Hepatocyte (in vitro differentiated cells): Measurements from ENCODE around the gene EID3. TPM values are rescaled to one million over a fixed set of nuclear protein-coding genes. Genes with fewer than 3 reads are reported as not detected.
"Not testable (repeated sequence)": the region's sequence is repeated elsewhere in the genome, so short reads cannot be mapped to it uniquely, and the experiment has no call there.

Source experiments
- DNase-seq: peaks from one replicate; pipeline ENCODE4 v3.0.0-alpha.2; 2016; ENCODE audit warnings: low spot score
- H2AFZ ChIP-seq: fragments of 200-600 bp; sonication (generic); 2 replicates; pipeline ENCODE4 v1.6.0; 2016; ENCODE audit warnings: antibody characterized with exemption, mild to moderate bottlenecking
- H3K27ac ChIP-seq: fragments of 200-600 bp; sonication (generic); 2 replicates; pipeline ENCODE4 v1.5.1; 2016; ENCODE audit warnings: mild to moderate bottlenecking
- H3K27me3 ChIP-seq: fragments of 200-600 bp; sonication (generic); 2 replicates; pipeline ENCODE4 v1.6.1; 2016
- H3K36me3 ChIP-seq: fragments of 200-600 bp; sonication (generic); replicated peaks from 2 replicates; pipeline ENCODE4 v1.5.1; 2016; ENCODE audit warnings: low read depth; ENCODE audit not compliant: insufficient read depth
- H3K4me1 ChIP-seq: fragments of 200-600 bp; sonication (generic); 2 replicates; pipeline ENCODE4 v1.5.1; 2016; ENCODE audit warnings: mild to moderate bottlenecking, moderate library complexity; ENCODE audit not compliant: insufficient read depth
- H3K4me2 ChIP-seq: fragments of 200-600 bp; sonication (generic); 2 replicates; pipeline ENCODE4 v1.6.0; 2016
- H3K4me3 ChIP-seq: fragments of 200-600 bp; sonication (generic); 2 replicates; pipeline ENCODE4 v1.5.1; 2016; ENCODE audit warnings: mild to moderate bottlenecking
- H3K79me2 ChIP-seq: fragments of 200-600 bp; sonication (generic); 2 replicates; pipeline ENCODE4 v1.6.0; 2017; ENCODE audit warnings: mild to moderate bottlenecking
- H3K9me2 ChIP-seq: fragments of 200-600 bp; sonication (generic); replicated peaks from 2 replicates; pipeline ENCODE4 v1.6.0; 2017; ENCODE audit warnings: mild to moderate bottlenecking; ENCODE audit not compliant: insufficient read depth
- H3K9me3 ChIP-seq: fragments of 200-600 bp; sonication (generic); 2 replicates; pipeline ENCODE4 v1.5.1; 2016; ENCODE audit warnings: low read depth, mild to moderate bottlenecking
- H4K20me1 ChIP-seq: fragments of 200-600 bp; sonication (generic); 2 replicates; pipeline ENCODE4 v1.6.0; 2016; ENCODE audit warnings: mild to moderate bottlenecking; ENCODE audit not compliant: insufficient read depth, poor library complexity, severe bottlenecking
- CTCF ChIP-seq: fragments of 200-600 bp; sonication (generic); IDR thresholded peaks from 2 replicates; pipeline ENCODE4 v1.5.1; 2016; ENCODE audit warnings: antibody characterized with exemption, mild to moderate bottlenecking; ENCODE audit not compliant: poor library complexity
- EZH2 ChIP-seq: fragments of 200-600 bp; sonication (generic); IDR thresholded peaks from 2 replicates; pipeline ENCODE4 v1.6.1; 2016; ENCODE audit warnings: antibody characterized with exemption, mild to moderate bottlenecking, borderline replicate concordance
- EZH2phosphoT487 ChIP-seq: fragments of 200-600 bp; sonication (generic); IDR thresholded peaks from one replicate; pipeline ENCODE4 v1.6.1; 2018; ENCODE audit warnings: antibody characterized with exemption, mild to moderate bottlenecking, low read depth, moderate library complexity; ENCODE audit not compliant: unreplicated experiment, severe bottlenecking
- WGBS: methylation state at CpG from one replicate; pipeline ENCODE4 v1.1.6; 2016; ENCODE audit warnings: low lambda C conversion rate; ENCODE audit errors: missing lambda C conversion rate; 5-methylcytosine and 5-hydroxymethylcytosine counted together
- polyA plus RNA-seq: library from polyadenylated mRNA; unstranded; fragments of >200 nt; fragmentation: Nextera tagmentation; extraction: Ambion mirVana; gene quantifications from 2 replicates; pipeline ENCODE4 v1.2.1, GENCODE V29; 2016
- total RNA-seq: library from RNA; depleted of rRNA; stranded (reverse); fragments of >200 nt; gene quantifications from 2 replicates; pipeline ENCODE4 v1.2.3, GENCODE V29; 2014

The EID3 gene
- total and polyA plus RNA-seq, 2 experiments from 2014 or later: 1.7 to 10.1 TPM

GRCh38 chr12:104321949-104322348 lies 18.4 kb downstream of the EID3 start:
- Histone ChIP-seq H3K9me2 (no peaks in the 10 kb centered on the region), H4K20me1 (no peaks in the 10 kb centered on the region), H3K4me1 (no peaks in the 10 kb centered on the region), H3K79me2 (no peaks in the 10 kb centered on the region), H3K27me3 (no peaks in the 10 kb centered on the region), H3K27ac (no peak overlapping the region), H3K4me3 (no peak overlapping the region), H3K9me3 (no peaks in the 10 kb centered on the region), H3K36me3 (no peaks in the 10 kb centered on the region), H3K4me2 (no peak overlapping the region), H2AFZ (no peak overlapping the region)
- TF ChIP-seq EZH2phosphoT487 (no peak), EZH2 (no peak), CTCF (no peak)
- WGBS: 92% methylated on average over 1 of the region's 1 CpG
- DNase-seq: no peak

GRCh38 chr12:104322533-104322932 lies 19.0 kb downstream of the EID3 start:
- H3K9me3 ChIP-seq, H3K36me3 ChIP-seq, H3K4me3 ChIP-seq, DNase-seq, H2AFZ ChIP-seq, H3K9me2 ChIP-seq, H3K4me1 ChIP-seq, H3K27me3 ChIP-seq, H3K27ac ChIP-seq, H3K79me2 ChIP-seq, H3K4me2 ChIP-seq, H4K20me1 ChIP-seq: not testable (repeated sequence)
- WGBS: 94% methylated on average over 2 of the region's 2 CpGs

GRCh38 chr12:104323899-104324298 lies 20.4 kb downstream of the EID3 start:
- TF ChIP-seq EZH2 (no peak), CTCF (no peak), EZH2phosphoT487 (no peak)
- Histone ChIP-seq H3K27me3 (no peaks in the 10 kb centered on the region), H3K27ac (no peak overlapping the region), H3K9me2 (no peaks in the 10 kb centered on the region), H3K36me3 (no peaks in the 10 kb centered on the region), H3K4me3 (no peak overlapping the region), H4K20me1 (no peaks in the 10 kb centered on the region), H3K9me3 (no peaks in the 10 kb centered on the region), H3K79me2 (no peaks in the 10 kb centered on the region), H3K4me1 (no peaks in the 10 kb centered on the region), H3K4me2 (no peak overlapping the region), H2AFZ (no peak overlapping the region)
- DNase-seq: no peak
- WGBS: 100% methylated on average over 1 of the region's 1 CpG

GRCh38 chr12:104328278-104328677 lies 24.7 kb downstream of the EID3 start:
- not testable (repeated sequence) for H3K36me3 ChIP-seq

GRCh38 chr12:104328790-104329189 lies 25.3 kb downstream of the EID3 start:
- no peak overlapping the region for H2AFZ ChIP-seq
- H4K20me1 ChIP-seq: no peaks in the 10 kb centered on the region
- H3K79me2 ChIP-seq: no peaks in the 10 kb centered on the region
- H3K4me2 ChIP-seq: no peak overlapping the region
- TF ChIP-seq CTCF: no peak
- TF ChIP-seq EZH2: no peak
- TF ChIP-seq EZH2phosphoT487: no peak
- no peak overlapping the region for H3K27ac ChIP-seq
- no peaks in the 10 kb centered on the region for H3K27me3 ChIP-seq
- no peaks in the 10 kb centered on the region for H3K9me2 ChIP-seq
- no peaks in the 10 kb centered on the region for H3K4me1 ChIP-seq
- H3K4me3 ChIP-seq: no peak overlapping the region
- WGBS: 94% methylated on average over 1 of the region's 1 CpG
- no peaks in the 10 kb centered on the region for H3K36me3 ChIP-seq
- no peak for DNase-seq
- H3K9me3 ChIP-seq: no peaks in the 10 kb centered on the region

More at GRCh38 chr12:104328278-104328677, 24.7 kb downstream of the EID3 start:
- H3K27me3 ChIP-seq, H3K27ac ChIP-seq, H3K9me3 ChIP-seq, H3K4me2 ChIP-seq, H3K9me2 ChIP-seq, DNase-seq, H3K4me1 ChIP-seq, H3K79me2 ChIP-seq, H3K4me3 ChIP-seq, H2AFZ ChIP-seq, H4K20me1 ChIP-seq: not testable (repeated sequence)
- WGBS: 89% methylated on average over 6 of the region's 6 CpGs
